ENCODE measurements around the gene TRABD2B.

GRCh38 chr1:47752559-47752958 lies 244.6 kb downstream of the TRABD2B start:
- TF ChIP-seq CTCF (conservative IDR thresholded peaks at IDR 0.05; ENCODE audit: low read depth in 2 of 2) (no peak), EZH2 (IDR thresholded peaks at IDR 0.05; ENCODE audit: low read depth, unreplicated experiment) (no peak), CREB1 (CRISPR knock-in tag; IDR thresholded peaks at IDR 0.05; ENCODE audit: low read depth) (no peak), REST (IDR thresholded peaks at IDR 0.05; ENCODE audit: unreplicated experiment) (no peak)
